Neural progenitor cell (in vitro differentiated cells): ENCODE measurements around the gene ADGRF4.

Experiments used
- CTCF ChIP-seq: fragments of 200-600 bp; sonication (generic); IDR thresholded peaks from 2 replicates; pipeline ENCODE4 v1.5.1; 2017; ENCODE audit warnings: antibody characterized with exemption, mild to moderate bottlenecking
- EZH2 ChIP-seq: fragments of 200-600 bp; sonication (generic); IDR thresholded peaks from 2 replicates; pipeline ENCODE4 v1.6.1; 2017; ENCODE audit warnings: antibody characterized with exemption, mild to moderate bottlenecking, moderate library complexity

- TF ChIP-seq CTCF, result no peak
- no peak for TF ChIP-seq EZH2
Measured at GRCh38 chr6:47687432-47687831, 10.9 kb upstream of the ADGRF4 start.
